Measurements from ENCODE around the gene ZNF689. TPM values are rescaled to one million over a fixed set of nuclear protein-coding genes. Genes with fewer than 3 reads are reported as not detected.
"Not testable (repeated sequence)": the region's sequence is repeated elsewhere in the genome, so short reads cannot be mapped to it uniquely, and the experiment has no call there.

The ZNF689 gene
- total and polyA plus RNA-seq, 7 donors: 3.4 to 9.6 (median 5.8) TPM

- ATAC-seq: no peak
- no peaks in the 10 kb centered on the region for H3K36me3 ChIP-seq (ENCODE audit: insufficient read depth in 1 of 2, low read depth in 1 of 2)
- no peak for TF ChIP-seq CTCF (IDR thresholded peaks at IDR 0.05)
- no peak overlapping the region for H3K27ac ChIP-seq
- no peaks in the 10 kb centered on the region for H3K27me3 ChIP-seq (ENCODE audit: insufficient read depth in 3 of 3, low read length in 2 of 3)
- WGBS, 3 donors: 75 to 86% (median 84%) methylated on average over 3 of the region's 3 CpGs
- no peaks in the 10 kb centered on the region for H3K9me3 ChIP-seq
- no peak overlapping the region for H3K4me3 ChIP-seq
- H3K4me1 ChIP-seq: no peaks in the 10 kb centered on the region
- DNase-seq: no peak
- intact Hi-C loops (cut with DNase I): no loop called here
Observed at GRCh38 chr16:30641378-30641982, 31.3 kb upstream of the ZNF689 start.

- H3K4me1 ChIP-seq: peaks cover 16% of the 10 kb centered on the region
- no peak overlapping the region for H3K27ac ChIP-seq
- H3K4me3 ChIP-seq: no peak overlapping the region
- no peaks in the 10 kb centered on the region for H3K27me3 ChIP-seq (ENCODE audit: insufficient read depth in 3 of 3, low read length in 2 of 3)
- intact Hi-C loops (cut with DNase I): loop anchor here in 1 of 2 donors (10.0 kb wide), 2 partner anchors 103 to 193 kb away; partner anchors contain the start of genes SEPHS2 and ZNF747
- WGBS, 3 donors: 6 to 12% (median 9%) methylated on average over 1 of the region's 1 CpG
- no peaks in the 10 kb centered on the region for H3K36me3 ChIP-seq (ENCODE audit: insufficient read depth in 1 of 2, low read depth in 1 of 2)
- ATAC-seq (no peak), DNase-seq (no peak)
- TF ChIP-seq CTCF (IDR thresholded peaks at IDR 0.05): peak; percentile 5
- no peaks in the 10 kb centered on the region for H3K9me3 ChIP-seq
Observed at GRCh38 chr16:30637944-30638343, 27.8 kb upstream of the ZNF689 start.

- H3K9me3 ChIP-seq; H3K27me3 ChIP-seq (ENCODE audit: insufficient read depth in 3 of 3, low read length in 2 of 3); ATAC-seq; H3K27ac ChIP-seq; H3K4me3 ChIP-seq; DNase-seq; H3K36me3 ChIP-seq (ENCODE audit: insufficient read depth in 1 of 2, low read depth in 1 of 2): not testable (repeated sequence)
- WGBS, 3 donors: 88 to 92% (median 88%) methylated on average over 10 of the region's 10 CpGs
- intact Hi-C loops (cut with DNase I): loop anchor here in 1 of 2 donors (10.0 kb wide), 2 partner anchors 102 to 192 kb away; partner anchors contain the start of genes SEPHS2 and ZNF747
- H3K4me1 ChIP-seq: peaks cover 16% of the 10 kb centered on the region
Observed at GRCh38 chr16:30637139-30637538, 26.9 kb upstream of the ZNF689 start.

- TF ChIP-seq CTCF (IDR thresholded peaks at IDR 0.05): no peak
- 83 to 88% (median 85%) methylated on average over 7 of the region's 7 CpGs for WGBS, 3 donors
Observed at GRCh38 chr16:30636599-30636998, 26.4 kb upstream of the ZNF689 start.

GRCh38 chr16:30633526-30633925, 23.3 kb upstream of the ZNF689 start:
- Histone ChIP-seq H3K9me3 (no peaks in the 10 kb centered on the region), H3K27ac (peak overlapping the region; percentile 96), H3K4me3 (peak overlapping the region; percentile 81), H3K27me3 (ENCODE audit: insufficient read depth in 3 of 3, low read length in 2 of 3) (no peaks in the 10 kb centered on the region), H3K4me1 (peaks cover 16% of the 10 kb centered on the region), H3K36me3 (ENCODE audit: insufficient read depth in 1 of 2, low read depth in 1 of 2) (no peaks in the 10 kb centered on the region)
- ATAC-seq (no peak), DNase-seq (no peak)
- 73 to 82% (median 76%) methylated on average over 17 of the region's 17 CpGs for WGBS, 3 donors
- intact Hi-C loops (cut with DNase I): loop anchor here (5.0 to 10.0 kb wide), 3 partner anchors 46 to 189 kb away; partner anchors contain the start of genes SEPHS2 (in 1 of the 2), ZNF747 (in 1 of the 2) and ZNF785 (in 1 of the 2)
- no peak for TF ChIP-seq CTCF (IDR thresholded peaks at IDR 0.05)

More at GRCh38 chr16:30636599-30636998, 26.4 kb upstream of the ZNF689 start:
- Histone ChIP-seq H3K9me3 (no peaks in the 10 kb centered on the region), H3K27me3 (ENCODE audit: insufficient read depth in 3 of 3, low read length in 2 of 3) (no peaks in the 10 kb centered on the region), H3K4me3 (no peak overlapping the region), H3K27ac (no peak overlapping the region), H3K4me1 (peaks cover 16% of the 10 kb centered on the region), H3K36me3 (ENCODE audit: insufficient read depth in 1 of 2, low read depth in 1 of 2) (no peaks in the 10 kb centered on the region)
- no peak for ATAC-seq
- intact Hi-C loops (cut with DNase I): loop anchor here in 1 of 2 donors (10.0 kb wide), 2 partner anchors 102 to 192 kb away; partner anchors contain the start of genes SEPHS2 and ZNF747
- DNase-seq: no peak

- H3K9me3 ChIP-seq; ATAC-seq; H3K36me3 ChIP-seq (ENCODE audit: insufficient read depth in 1 of 2, low read depth in 1 of 2); DNase-seq; H3K27me3 ChIP-seq (ENCODE audit: insufficient read depth in 3 of 3, low read length in 2 of 3); H3K27ac ChIP-seq; H3K4me3 ChIP-seq: not testable (repeated sequence)
- peaks cover 16% of the 10 kb centered on the region for H3K4me1 ChIP-seq
- WGBS, 3 donors: 94 to 95% (median 95%) methylated on average over 7 of the region's 7 CpGs
- intact Hi-C loops (cut with DNase I): loop anchor here (5.0 to 10.0 kb wide), 3 partner anchors 45 to 188 kb away; partner anchors contain the start of genes SEPHS2 (in 1 of the 2), ZNF747 (in 1 of the 2) and ZNF785 (in 1 of the 2)
Observed at GRCh38 chr16:30632454-30632853, 22.3 kb upstream of the ZNF689 start.
